Measurements from ENCODE around the gene DSTN.

DSTN gene

GRCh38 chr20:17605131-17605660, 35.3 kb downstream of the DSTN start:
- DNase-seq: no peak
- intact Hi-C loops (cut with DNase I): no loop called here

GRCh38 chr20:17606001-17606400, 36.1 kb downstream of the DSTN start:
- DNase-seq: no peak
- intact Hi-C loops (cut with DNase I): no loop called here

GRCh38 chr20:17608701-17609497, 39.0 kb downstream of the DSTN start:
- intact Hi-C loops (cut with DNase I): no loop called here
- DNase-seq: peak in 1 of 42 donors; percentile 19

GRCh38 chr20:17609811-17610377, 40.0 kb downstream of the DSTN start:
- peak in 2 of 42 donors; percentile 4 to 21 for DNase-seq

GRCh38 chr20:17610566-17611289, 40.9 kb downstream of the DSTN start:
- peak in 7 of 42 donors; percentile 6 to 42 (median 24) for DNase-seq
- intact Hi-C loops (cut with DNase I): no loop called here

More at GRCh38 chr20:17609811-17610377, 40.0 kb downstream of the DSTN start:
- intact Hi-C loops (cut with DNase I): no loop called here

GRCh38 chr20:17611290-17611539, 41.3 kb downstream of the DSTN start:
- DNase-seq: peak in 4 of 42 donors; percentile 18 to 49 (median 30)

GRCh38 chr20:17611540-17612286, 41.8 kb downstream of the DSTN start:
- intact Hi-C loops (cut with DNase I): no loop called here
- DNase-seq: peak in 7 of 42 donors; percentile 9 to 45 (median 16)

More at GRCh38 chr20:17611290-17611539, 41.3 kb downstream of the DSTN start:
- intact Hi-C loops (cut with DNase I): no loop called here

- peak in 6 of 42 donors; percentile 9 to 42 (median 20) for DNase-seq
- intact Hi-C loops (cut with DNase I): no loop called here
These were observed 42.6 kb downstream of the DSTN start for GRCh38 chr20:17612287-17612991.

GRCh38 chr20:17612992-17613327, 43.1 kb downstream of the DSTN start:
- intact Hi-C loops (cut with DNase I): no loop called here
- peak in 1 of 42 donors; percentile 15 for DNase-seq

GRCh38 chr20:17613328-17614175, 43.7 kb downstream of the DSTN start:
- DNase-seq: peak in 10 of 42 donors; percentile 7 to 42 (median 16)
- intact Hi-C loops (cut with DNase I): no loop called here

- DNase-seq: peak in 11 of 42 donors; percentile 8 to 45 (median 25)
- intact Hi-C loops (cut with DNase I): no loop called here
These were observed 44.4 kb downstream of the DSTN start for GRCh38 chr20:17614176-17614811.

- intact Hi-C loops (cut with DNase I): loop anchor here (5.0 kb wide), 1 partner anchor 78 kb away; no protein-coding TSS in a partner anchor
- DNase-seq: peak in 13 of 42 donors; percentile 7 to 45 (median 23)
These were observed 45.2 kb downstream of the DSTN start for GRCh38 chr20:17614812-17615644.

- intact Hi-C loops (cut with DNase I): loop anchor here (5.0 kb wide), 1 partner anchor 79 kb away; no protein-coding TSS in a partner anchor
- DNase-seq: peak in 12 of 42 donors; percentile 3 to 42 (median 14)
These were observed 46.0 kb downstream of the DSTN start for GRCh38 chr20:17615645-17616479.

- intact Hi-C loops (cut with DNase I): loop anchor here (5.0 kb wide), 1 partner anchor 79 kb away; no protein-coding TSS in a partner anchor
- DNase-seq: peak in 12 of 42 donors; percentile 3 to 39 (median 12)
These were observed 46.8 kb downstream of the DSTN start for GRCh38 chr20:17616480-17617211.

All from head of caudate nucleus (tissue), 42 donors.